Heart right ventricle (tissue), 16 donors: Measurements from ENCODE around the gene TAF1. TPM values are rescaled to one million over a fixed set of nuclear protein-coding genes. Genes with fewer than 3 reads are reported as not detected.

Experiments
- ATAC-seq, 8 donors: fragments of 200-7000 bp; cut with Tn5 transposase; one replicate each; pipeline ENCODE4 v1.9.1; 2020; ENCODE audit warnings: mild to moderate bottlenecking in 8 of 8, moderate library complexity in 8 of 8, moderate number of reproducible peaks in 1 of 8
- DNase-seq, 2 donors: peaks; one replicate each; pipeline ENCODE4 v3.0.0-alpha.2; 2020
- H3K27ac ChIP-seq, 10 donors: fragments of 200-600 bp; sonication (generic) in 2 of 10; one replicate each; pipeline versions ENCODE4 v1.5.0 to v1.8.0; 2020 to 2022; ENCODE audit warnings: mild to moderate bottlenecking in 3 of 10
- H3K27me3 ChIP-seq, 7 donors: fragments of 200-600 bp; one replicate each; pipeline ENCODE4 v1.8.0; 2021 to 2022; ENCODE audit warnings: mild to moderate bottlenecking in 2 of 7
- H3K36me3 ChIP-seq, 9 donors: fragments of 200-600 bp; sonication (generic) in 1 of 9; one replicate each; pipeline versions ENCODE4 v1.5.0 to v1.8.0; 2020 to 2022; ENCODE audit warnings: mild to moderate bottlenecking in 2 of 9
- H3K4me1 ChIP-seq, 9 donors: fragments of 200-600 bp; sonication (generic) in 1 of 9; one replicate each; pipeline versions ENCODE4 v1.5.0 to v1.8.0; 2020 to 2022; ENCODE audit warnings: mild to moderate bottlenecking in 4 of 9
- H3K4me3 ChIP-seq, 10 donors: fragments of 200-600 bp; sonication (generic) in 2 of 10; one replicate each; pipeline versions ENCODE4 v1.5.0 to v1.8.0; 2020 to 2022; ENCODE audit warnings: mild to moderate bottlenecking in 7 of 10, moderate library complexity in 2 of 10
- H3K9me3 ChIP-seq, 11 donors: fragments of 200-600 bp in 10 of 11; sonication (generic) in 2 of 11; one replicate each; pipeline versions ENCODE4 v1.5.0 to v1.8.0; 2013 to 2022; ENCODE audit warnings: mild to moderate bottlenecking in 2 of 11, control low read depth in 1 of 11, moderate library complexity in 1 of 11
- CTCF ChIP-seq, 9 donors: fragments of 200-600 bp; sonication (generic) in 2 of 9; IDR thresholded peaks; one replicate each; pipeline versions ENCODE4 v1.5.0 to v1.8.0; 2021 to 2022; ENCODE audit warnings: antibody characterized with exemption in 9 of 9, mild to moderate bottlenecking in 5 of 9, moderate library complexity in 1 of 9
- WGBS, 2 donors: extraction: QIAGEN DNeasy Blood & Tissue Kit; methylation state at CpG; one replicate each; pipeline ENCODE4 v1.1.7; 2013; ENCODE audit warnings: inconsistent platforms in 1 of 2; 5-methylcytosine and 5-hydroxymethylcytosine counted together
- intact Hi-C, 10 donors: fragments of 100-400 bp; cut with DNase I; formaldehyde crosslinking; loops; one replicate each; pipeline versions ENCODE4 v1.11.1 to v1.14.2; 2022
- polyA plus RNA-seq, 2 donors: library from polyadenylated mRNA; stranded (reverse); fragments of 200-250 nt; gene quantifications; one replicate each; pipeline ENCODE4 v1.2.3, GENCODE V29; 2013
- total RNA-seq, 10 donors: library from RNA; stranded (reverse); fragmentation: NEBNext Ultra II Directional in 3 of 10; extraction: Animal tissue kit (Norgen Biotek cat#: 25700) in 3 of 10; gene quantifications; one replicate each; pipeline versions ENCODE4 v1.2.1 to v1.2.4, GENCODE V29; 2021 to 2023
- donor health status: Arrhythmogenic right ventricular cardiomyopathy.
- donor health status: ischemic (EF 13 %, LVEDD 7.1; RV severe dilation, severe dysfunction).
- donor health status: healthy with polysubstance abuse.
- donor health status: DM: no; HTN: yes; CAD: no.
- donor health status: DM: no; HTN: no; CAD: no.
- donor health status: ischemic (EF 25% LVEDD 6.9; RV normal size, moderate dysfunction).
- donor health status: ischemic (EF 25% LVEDD 5.7; RV mildly dilated, moderate dysfunction).
- donor health status: healthy.
- donor health status: DM: yes; HTN: yes; CAD: no.
- donor health status: Ischemic cardiomyopathy.
- donor health status: ischemic (EF 35%, LVEDD 5.7; RV mildly dilated, moderate dysfunction).
- donor health status: nonischemic (EF 11% LVEDD 7.7; RV severe dilation, severe dysfunction).
- donor health status: DM: yes; HTN: yes; CAD: no.
- donor health status: PGD.
- donor health status: ischemic (EF 29% LVEDD 5.4; RV normal size, mild dysfunction).
- donor health status: nonischemic (EF 23%, LVEDD 6.1; RV moderate dilation, normal function).

TAF1 gene
- total and polyA plus RNA-seq, 12 donors = 6.0 to 27.1 (median 21.4) TPM

DNA sequence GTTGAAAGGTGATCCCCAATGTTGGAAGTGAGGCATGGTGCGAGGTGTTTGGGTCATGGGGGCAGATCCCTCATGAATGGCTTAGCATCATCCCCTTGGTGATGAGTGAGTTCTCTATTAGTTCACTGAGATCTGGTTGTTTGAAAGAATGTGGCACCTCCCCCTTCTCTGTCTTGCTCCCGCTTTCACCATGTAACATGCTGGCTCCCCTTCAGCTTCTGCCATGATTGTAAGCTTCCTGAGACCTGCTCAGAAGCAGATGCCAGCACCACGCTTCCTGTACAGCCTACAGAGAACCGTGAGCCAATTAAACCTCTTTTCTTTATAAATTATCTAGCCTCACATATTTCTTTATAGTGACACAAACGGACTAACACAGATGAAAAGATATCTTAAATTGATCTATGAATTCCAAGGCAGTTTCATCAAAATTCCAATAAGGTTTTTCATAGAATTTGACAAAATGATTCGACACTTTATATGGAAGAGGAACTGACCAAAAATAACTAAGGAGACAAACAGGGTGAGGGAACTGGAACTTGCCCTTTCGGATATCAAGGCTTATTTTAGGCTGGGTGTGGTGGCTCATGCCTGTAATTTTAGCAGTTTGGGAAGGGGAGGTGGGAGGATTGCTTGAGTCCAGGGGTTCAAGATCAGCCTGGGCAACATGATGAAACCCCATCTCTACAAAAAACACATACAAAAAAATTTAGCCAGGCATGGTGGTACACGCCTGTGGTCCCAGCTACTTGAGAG lies 109.8 kb downstream of the TAF1 start:
- no peak for ATAC-seq
- 72 to 82% methylated on average over 8 of the region's 8 CpGs for WGBS, 2 donors
- no peak for DNase-seq
- intact Hi-C loops = no loop called here
- peaks cover 0 to 8% (median 0%) of the 10 kb centered on the region in 7 donors for H3K27me3 ChIP-seq
- H3K9me3 ChIP-seq = no peaks in the 10 kb centered on the region
- no peak overlapping the region for H3K27ac ChIP-seq
- no peak overlapping the region for H3K4me3 ChIP-seq
- no peak for TF ChIP-seq CTCF (IDR thresholded peaks at IDR 0.05)
- peaks cover 0 to 4% (median 0%) of the 10 kb centered on the region in 9 donors for H3K4me1 ChIP-seq
- H3K36me3 ChIP-seq = no peaks in the 10 kb centered on the region

DNA sequence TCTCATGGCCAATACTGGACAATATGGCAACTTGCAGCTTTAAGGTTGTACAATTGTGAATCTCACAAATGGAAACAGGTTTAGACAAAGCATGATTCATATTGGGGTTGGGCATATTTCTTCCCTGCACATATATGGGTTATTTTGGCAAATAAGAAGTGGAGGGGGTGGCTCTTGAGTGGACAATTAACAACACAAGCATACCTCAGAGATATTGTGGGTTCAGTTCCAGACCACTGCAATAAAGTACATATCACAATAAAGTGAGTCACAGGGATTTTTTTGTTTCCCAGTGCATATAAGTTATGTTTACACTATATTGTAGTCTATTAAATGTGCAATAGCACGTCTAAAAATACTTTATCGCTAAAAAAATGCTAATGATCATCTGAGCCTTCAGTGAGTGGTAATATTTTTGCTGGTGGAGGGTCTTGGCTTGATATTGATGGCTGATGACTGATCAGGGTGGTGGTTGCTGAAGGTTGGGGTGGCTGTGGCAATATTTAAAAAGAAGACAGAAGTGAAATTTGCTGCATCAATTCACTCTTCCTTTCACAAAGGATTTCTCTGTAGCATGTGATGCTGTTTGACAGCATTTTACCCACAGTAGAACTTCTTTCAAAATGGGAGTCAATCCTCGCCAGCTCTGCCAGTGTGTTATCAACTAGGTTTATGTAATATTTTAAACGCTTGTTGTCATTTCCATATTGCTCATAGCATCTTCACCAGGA lies 116.2 kb downstream of the TAF1 start:
- ATAC-seq (no peak), DNase-seq (no peak)
- Histone ChIP-seq H3K27me3 (peaks cover 0 to 8% (median 0%) of the 10 kb centered on the region in 7 donors), H3K4me1 (no peaks in the 10 kb centered on the region), H3K9me3 (no peaks in the 10 kb centered on the region), H3K36me3 (no peaks in the 10 kb centered on the region), H3K4me3 (no peak overlapping the region), H3K27ac (no peak overlapping the region)
- 90 to 95% methylated on average over 4 of the region's 4 CpGs for WGBS, 2 donors
- intact Hi-C loops = no loop called here
- no peak for TF ChIP-seq CTCF (IDR thresholded peaks at IDR 0.05)

GRCh38 chrX:71487814-71488213 lies 121.7 kb downstream of the TAF1 start:
- intact Hi-C loops = no loop called here

GRCh38 chrX:71489540-71489939 lies 123.4 kb downstream of the TAF1 start:
- Histone ChIP-seq H3K4me1 (no peaks in the 10 kb centered on the region), H3K9me3 (peaks cover 0 to 4% (median 0%) of the 10 kb centered on the region in 11 donors), H3K27me3 (no peaks in the 10 kb centered on the region), H3K36me3 (no peaks in the 10 kb centered on the region), H3K27ac (no peak overlapping the region), H3K4me3 (no peak overlapping the region)
- ATAC-seq = no peak
- TF ChIP-seq CTCF (IDR thresholded peaks at IDR 0.05) = no peak
- DNase-seq = no peak
- WGBS, 2 donors = 96 to 97% methylated on average over 5 of the region's 5 CpGs
- intact Hi-C loops = no loop called here

More at GRCh38 chrX:71487814-71488213, 121.7 kb downstream of the TAF1 start:
- no peak for TF ChIP-seq CTCF (IDR thresholded peaks at IDR 0.05)
- ATAC-seq (no peak), DNase-seq (no peak)
- Histone ChIP-seq H3K27me3 (no peaks in the 10 kb centered on the region), H3K9me3 (peaks cover 0 to 4% (median 0%) of the 10 kb centered on the region in 11 donors), H3K27ac (no peak overlapping the region), H3K36me3 (no peaks in the 10 kb centered on the region), H3K4me1 (no peaks in the 10 kb centered on the region), H3K4me3 (no peak overlapping the region)
